ENCODE measurements around the gene SLC25A2. TPM values are rescaled to one million over a fixed set of nuclear protein-coding genes. Genes with fewer than 3 reads are reported as not detected.

SLC25A2 gene
- total and polyA plus RNA-seq, 10 of the 15 experiments (the other 5 are each of a cell fraction or from before 2014, with no cell fraction given) = 0.09 to 0.44 (median 0.24) TPM; not detected in 6

- TF ChIP-seq ATF2 (IDR thresholded peaks at IDR 0.05; ENCODE audit: low read length) (no peak), REST (IDR thresholded peaks at IDR 0.05; ENCODE audit: low read depth, low read length) (no peak), HCFC1 (IDR thresholded peaks at IDR 0.05; ENCODE audit: low read length) (no peak)
Measured at GRCh38 chr5:141306630-141307029, 2.8 kb upstream of the SLC25A2 start (continued).

- POLR2A ChIA-PET = no interaction called here
- Histone ChIP-seq H3K79me2 (ENCODE audit: control insufficient read depth, insufficient read depth, low read length) (no peaks in the 10 kb centered on the region), H3K27me3 (replicated peaks in 1 of 2; ENCODE audit: control insufficient read depth in 2 of 2, insufficient read depth in 2 of 2, low read length in 1 of 2) (no peaks in the 10 kb centered on the region), H3K9ac (ENCODE audit: control insufficient read depth, insufficient read depth, low read length) (no peak overlapping the region), H3K4me2 (ENCODE audit: control insufficient read depth, insufficient read depth) (no peak overlapping the region), H2AFZ (ENCODE audit: control insufficient read depth, low read depth, low read length) (no peak overlapping the region), H3K4me3 (no peak overlapping the region), H4K20me1 (ENCODE audit: control insufficient read depth, insufficient read depth) (no peaks in the 10 kb centered on the region), H3K4me1 (ENCODE audit: control insufficient read depth, insufficient read depth, low read length) (no peaks in the 10 kb centered on the region), H3K27ac (ENCODE audit: control insufficient read depth, insufficient read depth) (no peak overlapping the region), H3K36me3 (ENCODE audit: control insufficient read depth in 2 of 2, insufficient read depth in 2 of 2, low read length in 1 of 2) (no peaks in the 10 kb centered on the region), H3K9me3 (replicated peaks; ENCODE audit: control insufficient read depth, insufficient read depth, low read length) (no peaks in the 10 kb centered on the region; the same call in 2 of the 3 replicates)
- in situ Hi-C loops (cut with MboI) (no loop called here), intact Hi-C loops (cut with micrococcal nuclease; ENCODE audit: unreplicated experiment) (no loop called here)
- FAIRE-seq (no peak), ATAC-seq (no peak), DNase-seq (ENCODE audit: low read depth, low spot score) (no peak)
- no TSS peak for BruUV-seq (replicated peaks)
- SMC1A ChIA-PET (ENCODE audit: uncharacterized antibody, unreplicated experiment) = no interaction called here
- 81% methylated on average over 4 of the region's 4 CpGs for WGBS (ENCODE audit: insufficient coverage, insufficient replicate concordance, low lambda C conversion rate, missing lambda C conversion rate)
- CTCF ChIA-PET = interaction anchor here (0.7 to 1.1 kb wide), 2 partner anchors 22 to 148 kb away, joined by 3 to 4 read pairs; partner anchors contain the start of gene TAF7
- RAD21 ChIA-PET (ENCODE audit: unreplicated experiment) = no interaction called here
- TF ChIP-seq STAT3 (IDR thresholded peaks at IDR 0.05; ENCODE audit: low read depth, low read length) = no peak
- no peak for TF ChIP-seq CHD2 (IDR thresholded peaks at IDR 0.05; ENCODE audit: borderline replicate concordance, low read depth, low read length)
- no peak for TF ChIP-seq RELA (IDR thresholded peaks at IDR 0.05; ENCODE audit: borderline replicate concordance, partially characterized antibody)
- no peak for TF ChIP-seq PAX5 (IDR thresholded peaks at IDR 0.05; ENCODE audit: borderline replicate concordance, low read depth, low read length)
- no peak for TF ChIP-seq CBX3 (IDR thresholded peaks at IDR 0.05; ENCODE audit: borderline replicate concordance, low read depth)
- TF ChIP-seq FOXM1 (IDR thresholded peaks at IDR 0.05; ENCODE audit: low read depth, low read length) = no peak
- no peak for TF ChIP-seq NKRF (conservative IDR thresholded peaks at IDR 0.05)
- TF ChIP-seq FOS (IDR thresholded peaks at IDR 0.05; ENCODE audit: borderline replicate concordance, extremely low read depth, insufficient read length) = no peak
- TF ChIP-seq CBX5 (IDR thresholded peaks at IDR 0.05; ENCODE audit: low read depth) = no peak
- TF ChIP-seq USF1 (IDR thresholded peaks at IDR 0.05; ENCODE audit: borderline replicate concordance, extremely low read length, insufficient read depth, low read depth, low read length) = no peak
- TF ChIP-seq TAF1 (IDR thresholded peaks at IDR 0.05; ENCODE audit: borderline replicate concordance, low read depth, low read length) = no peak
- TF ChIP-seq RCOR1 (conservative IDR thresholded peaks at IDR 0.05; ENCODE audit: low read depth, low read length) = no peak
- no peak for TF ChIP-seq POLR2AphosphoS5 (IDR thresholded peaks at IDR 0.05; ENCODE audit: low read length)
Measured at GRCh38 chr5:141298376-141298775, 5.5 kb downstream of the SLC25A2 start.
